Vagina (tissue), 2 donors: Measurements from ENCODE around the gene NCAPG2. TPM values are rescaled to one million over a fixed set of nuclear protein-coding genes. Genes with fewer than 3 reads are reported as not detected.
A peak's percentile ranks its signal among the peaks of the same experiment; 100 is the strongest.

Source experiments
- DNase-seq, 2 donors: peaks; one replicate each; pipeline ENCODE4 v3.0.0-alpha.2; 2017; ENCODE audit errors: extremely low spot score in 2 of 2
- H3K27ac ChIP-seq: fragments of 200-600 bp; sonication (generic); one replicate; pipeline ENCODE4 v1.5.1; 2019
- H3K27me3 ChIP-seq: fragments of 200-600 bp; sonication (generic); one replicate; pipeline ENCODE4 v1.5.1; 2019
- H3K36me3 ChIP-seq, 2 donors: fragments of 200-600 bp; sonication (generic); one replicate each; pipeline ENCODE4 v1.5.1; 2017 to 2019
- H3K4me1 ChIP-seq: fragments of 200-600 bp; sonication (generic); one replicate; pipeline ENCODE4 v1.5.1; 2019
- H3K4me3 ChIP-seq, 2 donors: fragments of 200-600 bp; sonication (generic); 1 replicate in 1 of 2; 2 replicates in 1 of 2; pipeline ENCODE4 v1.5.1; 2016 to 2019
- H3K9me3 ChIP-seq: fragments of 200-600 bp; sonication (generic); one replicate; pipeline ENCODE4 v1.5.1; 2019
- POLR2A ChIP-seq, 2 donors: fragments of 450-650 bp; IDR thresholded peaks; one replicate each; pipeline ENCODE4 v1.6.1; 2017; ENCODE audit warnings: antibody characterized with exemption in 2 of 2, mild to moderate bottlenecking in 2 of 2, moderate library complexity in 2 of 2
- POLR2AphosphoS5 ChIP-seq, 2 donors: sonication (generic); formaldehyde crosslinking; IDR thresholded peaks; one replicate each; pipeline ENCODE4 v1.9.0; 2017; ENCODE audit warnings: antibody characterized with exemption in 2 of 2, mild to moderate bottlenecking in 2 of 2, low read depth in 1 of 2; ENCODE audit not compliant: insufficient read depth in 1 of 2
- intact Hi-C: fragments of 100-400 bp; cut with DNase I; formaldehyde crosslinking; loops from one replicate; pipeline ENCODE4 v1.15.1; 2023
- total RNA-seq: library from RNA; depleted of rRNA; stranded (reverse); fragments of >200 nt; gene quantifications from one replicate; pipeline ENCODE4 v1.2.3, GENCODE V29; 2016
- TF ChIP-seq, protein P1 (sequence below), 3 experiments: fragments of 450-650 bp in 2 of 3; fragments of 200-600 bp in 1 of 3; sonication (generic) in 1 of 3; IDR thresholded peaks; one replicate each; pipeline ENCODE4 v1.5.1; 2017 to 2019; ENCODE audit warnings: antibody characterized with exemption in 3 of 3, mild to moderate bottlenecking in 2 of 3, moderate library complexity in 2 of 3

NCAPG2 gene
- total RNA-seq, 1 donor from 2014 or later, result 9.6 TPM

DNA sequence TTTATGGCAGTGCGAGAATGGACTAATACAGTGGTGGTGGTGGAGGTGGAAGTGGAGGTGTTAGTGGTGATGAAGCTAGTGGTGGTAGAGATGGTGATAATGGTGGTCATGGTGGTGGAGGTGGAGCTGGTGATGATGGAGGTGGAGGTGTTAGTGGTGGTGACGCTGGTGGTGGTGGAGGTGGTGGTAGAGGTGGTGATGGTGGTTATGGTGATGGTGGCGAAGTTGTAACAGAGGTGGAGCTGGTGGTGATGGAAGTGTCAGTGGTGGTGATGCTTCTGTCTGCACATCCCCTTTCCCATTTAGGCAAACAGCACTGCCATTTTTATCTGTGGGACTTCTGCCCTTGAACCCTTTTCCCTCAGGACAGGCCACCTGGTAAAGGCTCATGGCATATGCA, 109.5 kb downstream of the NCAPG2 start:
- H3K27ac ChIP-seq, result no peak overlapping the region
- peak; percentile 100 for DNase-seq
- H3K36me3 ChIP-seq, result no peaks in the 10 kb centered on the region
- H3K27me3 ChIP-seq, result no peaks in the 10 kb centered on the region
- intact Hi-C loops, result no loop called here
- no peak for TF ChIP-seq POLR2AphosphoS5 (IDR thresholded peaks at IDR 0.05; ENCODE audit: insufficient read depth in 1 of 2, low read depth in 1 of 2)
- TF ChIP-seq, protein P1, sequence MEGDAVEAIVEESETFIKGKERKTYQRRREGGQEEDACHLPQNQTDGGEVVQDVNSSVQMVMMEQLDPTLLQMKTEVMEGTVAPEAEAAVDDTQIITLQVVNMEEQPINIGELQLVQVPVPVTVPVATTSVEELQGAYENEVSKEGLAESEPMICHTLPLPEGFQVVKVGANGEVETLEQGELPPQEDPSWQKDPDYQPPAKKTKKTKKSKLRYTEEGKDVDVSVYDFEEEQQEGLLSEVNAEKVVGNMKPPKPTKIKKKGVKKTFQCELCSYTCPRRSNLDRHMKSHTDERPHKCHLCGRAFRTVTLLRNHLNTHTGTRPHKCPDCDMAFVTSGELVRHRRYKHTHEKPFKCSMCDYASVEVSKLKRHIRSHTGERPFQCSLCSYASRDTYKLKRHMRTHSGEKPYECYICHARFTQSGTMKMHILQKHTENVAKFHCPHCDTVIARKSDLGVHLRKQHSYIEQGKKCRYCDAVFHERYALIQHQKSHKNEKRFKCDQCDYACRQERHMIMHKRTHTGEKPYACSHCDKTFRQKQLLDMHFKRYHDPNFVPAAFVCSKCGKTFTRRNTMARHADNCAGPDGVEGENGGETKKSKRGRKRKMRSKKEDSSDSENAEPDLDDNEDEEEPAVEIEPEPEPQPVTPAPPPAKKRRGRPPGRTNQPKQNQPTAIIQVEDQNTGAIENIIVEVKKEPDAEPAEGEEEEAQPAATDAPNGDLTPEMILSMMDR (IDR thresholded peaks at IDR 0.05), result no peak
- TF ChIP-seq POLR2A (IDR thresholded peaks at IDR 0.05), result no peak
- no peak overlapping the region for H3K4me3 ChIP-seq
- no peaks in the 10 kb centered on the region for H3K9me3 ChIP-seq
- no peaks in the 10 kb centered on the region for H3K4me1 ChIP-seq

DNA sequence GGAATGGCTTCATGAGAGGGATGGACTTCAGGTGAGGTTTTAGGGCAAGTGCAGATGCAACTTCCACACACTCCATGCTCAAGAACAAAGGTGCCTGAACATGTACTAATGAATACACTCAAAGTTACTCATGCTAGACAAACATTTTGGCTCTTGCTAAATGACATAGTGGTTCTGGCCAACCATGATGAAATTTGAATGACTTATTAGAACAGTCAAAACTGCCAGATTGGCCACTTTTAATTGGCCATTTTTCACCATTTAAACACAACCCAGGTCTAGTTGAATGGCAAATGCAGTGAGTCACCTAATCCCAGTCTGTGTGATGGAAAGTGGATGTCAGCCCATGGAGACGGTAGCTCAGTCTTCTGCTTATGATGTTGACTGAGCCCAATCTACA, 112.1 kb downstream of the NCAPG2 start:
- intact Hi-C loops, result no loop called here
- H3K27ac ChIP-seq, result no peak overlapping the region
- H3K9me3 ChIP-seq, result no peaks in the 10 kb centered on the region
- peaks cover 6% of the 10 kb centered on the region for H3K4me1 ChIP-seq
- TF ChIP-seq, protein P1 (IDR thresholded peaks at IDR 0.05), result no peak
- TF ChIP-seq POLR2AphosphoS5 (IDR thresholded peaks at IDR 0.05; ENCODE audit: insufficient read depth in 1 of 2, low read depth in 1 of 2), result no peak
- TF ChIP-seq POLR2A (IDR thresholded peaks at IDR 0.05), result no peak
- H3K4me3 ChIP-seq, result no peak overlapping the region
- no peaks in the 10 kb centered on the region for H3K36me3 ChIP-seq
- H3K27me3 ChIP-seq, result no peaks in the 10 kb centered on the region
- DNase-seq, result no peak

DNA sequence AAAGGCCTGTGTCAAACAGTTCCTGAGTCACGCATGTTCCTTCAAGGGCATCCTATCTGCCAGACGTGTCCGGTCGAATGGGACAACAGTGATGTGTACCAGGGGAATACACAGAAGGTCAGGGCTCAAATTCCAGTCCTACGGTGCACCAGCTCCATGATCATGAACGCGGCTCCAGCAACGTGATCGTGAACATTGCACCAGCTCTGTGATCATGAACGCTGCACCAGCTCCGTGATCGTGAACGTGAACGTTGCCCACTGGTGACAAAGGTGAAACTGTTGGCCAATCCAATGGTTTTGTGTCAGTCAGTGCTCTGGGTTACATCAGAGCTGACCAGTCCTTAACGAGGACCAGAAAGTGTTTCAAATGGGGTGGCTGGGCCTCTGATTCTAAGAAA, 112.7 kb downstream of the NCAPG2 start:
- DNase-seq, result no peak
- Histone ChIP-seq H3K9me3 (no peaks in the 10 kb centered on the region), H3K4me1 (peaks cover 11% of the 10 kb centered on the region), H3K4me3 (no peak overlapping the region), H3K36me3 (no peaks in the 10 kb centered on the region), H3K27me3 (no peaks in the 10 kb centered on the region), H3K27ac (no peak overlapping the region)
- TF ChIP-seq POLR2AphosphoS5 (IDR thresholded peaks at IDR 0.05; ENCODE audit: insufficient read depth in 1 of 2, low read depth in 1 of 2) (no peak), POLR2A (IDR thresholded peaks at IDR 0.05) (no peak)
- TF ChIP-seq, protein P1 (IDR thresholded peaks at IDR 0.05), result no peak
- intact Hi-C loops, result no loop called here

DNA sequence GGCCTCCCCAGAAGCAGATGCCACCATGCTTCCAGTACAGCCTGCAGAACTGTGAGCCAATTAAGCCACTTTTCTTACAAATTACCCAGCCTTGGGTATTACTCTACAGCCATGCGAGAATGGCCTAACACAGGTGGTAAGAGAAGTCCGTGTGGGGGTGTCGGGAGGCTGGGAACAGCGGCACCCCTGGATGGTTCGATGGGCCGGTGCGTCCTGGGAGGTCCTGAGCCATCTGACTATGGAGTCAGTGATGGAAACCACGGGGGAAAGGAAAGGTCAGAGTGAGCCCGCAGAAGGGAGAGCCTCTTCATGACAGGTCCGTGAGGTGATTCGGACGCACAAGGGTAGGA, 114.4 kb downstream of the NCAPG2 start:
- TF ChIP-seq, protein P1 (IDR thresholded peaks at IDR 0.05), result no peak
- TF ChIP-seq POLR2AphosphoS5 (IDR thresholded peaks at IDR 0.05; ENCODE audit: insufficient read depth in 1 of 2, low read depth in 1 of 2) (no peak), POLR2A (IDR thresholded peaks at IDR 0.05) (no peak)
- DNase-seq, result no peak
- no peaks in the 10 kb centered on the region for H3K9me3 ChIP-seq
- H3K36me3 ChIP-seq, result no peaks in the 10 kb centered on the region
- intact Hi-C loops, result no loop called here
- no peak overlapping the region for H3K4me3 ChIP-seq
- peaks cover 25% of the 10 kb centered on the region for H3K4me1 ChIP-seq
- H3K27me3 ChIP-seq, result no peaks in the 10 kb centered on the region
- H3K27ac ChIP-seq, result no peak overlapping the region

DNA sequence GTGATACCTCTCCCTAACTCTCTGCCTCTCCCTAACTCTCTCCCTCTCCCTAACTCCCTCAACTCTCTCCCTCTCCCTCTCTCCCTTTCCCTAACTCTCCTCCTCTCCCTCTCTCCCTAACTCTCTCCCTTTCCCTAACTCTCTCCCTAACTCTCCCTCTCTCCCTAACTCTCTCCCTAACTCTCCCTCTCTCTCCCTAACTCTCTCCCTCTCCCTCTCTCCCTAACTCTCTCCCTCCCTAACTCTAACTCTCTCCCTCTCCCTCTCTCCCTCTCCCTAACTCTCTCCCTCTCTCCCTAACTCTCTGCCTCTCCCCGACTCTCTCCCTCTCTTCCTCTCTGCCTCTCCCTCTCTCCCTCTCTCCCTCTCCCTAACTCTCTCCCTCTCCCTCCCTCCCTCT, 115.0 kb downstream of the NCAPG2 start:
- no peaks in the 10 kb centered on the region for H3K27me3 ChIP-seq
- H3K4me1 ChIP-seq, result peaks cover 25% of the 10 kb centered on the region
- TF ChIP-seq POLR2AphosphoS5 (IDR thresholded peaks at IDR 0.05; ENCODE audit: insufficient read depth in 1 of 2, low read depth in 1 of 2) (no peak), POLR2A (IDR thresholded peaks at IDR 0.05) (no peak)
- TF ChIP-seq, protein P1 (IDR thresholded peaks at IDR 0.05), result no peak
- no peak overlapping the region for H3K27ac ChIP-seq
- H3K4me3 ChIP-seq, result no peak overlapping the region
- intact Hi-C loops, result no loop called here
- no peaks in the 10 kb centered on the region for H3K36me3 ChIP-seq
- no peak for DNase-seq
- H3K9me3 ChIP-seq, result no peaks in the 10 kb centered on the region
